SHP77 treated with DMSO at 0.1 percent for 48 hours (cell line): ENCODE results near the gene ADGRE1.

Experiments used
- DNase-seq: peaks from one replicate; lab custom pipeline; 2025; lab: John Stamatoyannopoulos, UW

Gene ADGRE1

DNA sequence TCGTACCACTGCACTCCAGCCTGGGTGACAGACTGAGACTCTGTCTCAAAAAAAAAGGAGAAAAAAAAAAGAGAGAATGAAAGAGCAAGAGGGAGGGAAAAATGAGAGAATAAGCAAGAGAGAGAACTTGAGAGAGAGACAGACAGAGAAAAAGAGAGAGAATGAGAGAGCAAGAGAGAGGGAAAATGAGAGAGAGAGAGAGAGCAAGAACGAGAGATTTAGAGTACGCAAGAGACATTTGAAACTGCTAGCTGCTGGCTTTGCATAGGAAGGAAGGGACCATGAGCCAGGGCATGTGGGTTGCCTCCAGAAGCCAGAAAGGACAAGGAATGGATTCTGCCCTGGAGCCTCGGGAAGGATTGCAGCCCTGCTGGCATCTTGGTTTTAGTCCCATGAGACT lies 9.6 kb upstream of the ADGRE1 start:
- no peak for DNase-seq

DNA sequence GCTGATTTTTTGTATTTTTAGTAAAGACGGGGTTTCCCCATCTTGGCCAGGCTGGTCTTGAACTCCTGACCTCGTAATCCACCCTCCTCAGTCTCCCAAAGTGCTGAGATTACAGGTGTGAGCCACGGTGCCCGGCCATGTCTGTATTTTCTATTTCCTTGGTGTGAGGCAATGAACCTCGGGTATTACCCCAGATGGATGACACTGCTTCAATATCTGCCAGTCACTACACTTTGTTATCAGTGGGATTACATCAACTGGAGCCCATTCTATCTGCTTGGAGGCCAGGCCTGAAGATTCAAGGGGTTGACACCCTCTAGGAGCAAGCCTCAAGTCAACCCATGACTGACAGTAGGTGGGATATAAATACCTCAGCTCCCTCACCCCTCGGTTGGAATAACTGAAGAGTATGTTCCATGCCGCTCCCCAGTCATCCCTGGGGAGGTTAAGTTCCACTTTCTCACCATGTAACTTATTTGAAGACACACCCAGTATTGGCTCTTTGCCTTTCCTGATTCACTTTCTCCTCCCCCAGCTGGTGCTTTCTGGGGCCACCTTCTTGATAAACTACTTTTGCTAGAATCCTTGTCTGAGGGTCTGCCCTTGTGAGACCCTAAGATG lies 992 bp upstream of the ADGRE1 start:
- DNase-seq: no peak

GRCh38 chr19:6888967-6889366 lies 1.6 kb downstream of the ADGRE1 start:
- DNase-seq: no peak

DNA sequence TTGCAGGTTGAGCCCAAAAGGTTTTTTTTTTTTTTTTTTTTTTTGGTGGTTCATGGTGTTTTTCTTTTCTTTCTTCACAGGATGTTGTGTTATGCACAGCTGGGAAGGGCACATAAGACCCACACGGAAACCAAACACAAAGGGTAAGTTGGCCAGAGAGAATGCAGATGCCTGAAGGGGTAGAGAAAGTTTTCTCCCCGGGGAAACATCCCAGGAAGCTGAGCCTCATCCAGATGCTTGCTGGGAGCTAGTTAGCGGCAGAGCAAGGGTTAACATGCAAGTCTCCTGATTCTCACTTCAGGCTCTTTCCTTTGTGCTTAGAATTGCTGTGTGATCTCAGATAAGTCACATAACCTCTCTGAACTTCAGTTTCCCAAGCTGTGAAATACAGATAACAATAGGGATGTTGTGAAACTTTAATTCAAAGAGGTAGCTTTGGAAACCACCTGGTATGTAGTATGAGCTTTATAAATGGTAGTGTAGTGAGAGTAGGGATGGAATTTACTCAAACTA lies 3.1 kb downstream of the ADGRE1 start:
- DNase-seq: no peak

GRCh38 chr19:6890938-6891337 lies 3.6 kb downstream of the ADGRE1 start:
- DNase-seq: no peak

DNA sequence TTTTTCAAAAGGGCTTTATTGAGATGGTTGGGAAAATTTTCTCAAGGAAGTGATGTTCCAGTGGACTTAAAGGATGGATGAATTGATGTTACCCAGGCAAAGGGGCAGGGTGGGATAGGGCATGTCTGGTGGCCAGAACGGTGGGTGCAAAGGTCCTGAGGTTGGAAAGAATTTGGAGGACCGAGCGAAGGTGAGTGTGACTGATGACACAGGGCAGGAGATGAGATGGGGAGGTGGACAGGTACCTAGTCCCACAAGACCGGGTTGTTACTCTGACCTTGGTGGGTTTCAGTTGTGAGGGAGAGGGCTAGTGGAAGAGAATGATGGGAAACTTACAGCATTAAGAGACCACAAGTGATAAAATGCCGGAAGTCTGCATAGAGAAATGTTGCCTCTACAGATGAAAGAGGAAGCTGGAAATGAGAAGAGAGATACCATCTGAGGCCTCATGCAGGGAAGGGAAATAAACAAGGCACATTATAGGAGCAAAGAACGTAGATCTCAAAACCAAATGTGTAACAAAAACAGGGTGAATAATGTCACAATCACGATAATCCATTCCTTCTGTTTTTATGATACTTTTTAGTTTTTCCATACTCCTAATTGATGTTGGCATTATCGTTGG lies 4.5 kb downstream of the ADGRE1 start:
- no peak for DNase-seq

DNA sequence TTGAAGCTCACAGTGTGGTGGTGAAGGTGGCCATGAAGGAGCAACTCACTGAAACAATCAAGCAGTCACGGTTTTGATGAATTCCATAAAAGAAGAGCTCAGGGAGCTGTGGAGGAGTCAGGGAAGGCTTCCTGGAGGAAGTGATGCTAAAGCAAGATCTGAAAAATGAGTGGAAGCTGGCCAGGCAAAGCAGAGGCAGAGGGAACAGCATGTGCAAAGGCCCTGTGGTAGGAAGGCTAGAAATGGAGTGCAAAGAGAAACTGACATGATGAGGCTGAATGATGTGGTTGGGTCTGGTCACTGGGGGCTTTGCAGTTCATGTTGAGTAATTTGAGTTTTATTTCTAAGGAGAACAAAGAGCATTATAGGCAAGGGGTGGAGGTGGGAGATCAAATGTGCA lies 6.9 kb downstream of the ADGRE1 start:
- no peak for DNase-seq

- DNase-seq: no peak
Measured at GRCh38 chr19:6903446-6903845, 16.1 kb downstream of the ADGRE1 start.

DNA sequence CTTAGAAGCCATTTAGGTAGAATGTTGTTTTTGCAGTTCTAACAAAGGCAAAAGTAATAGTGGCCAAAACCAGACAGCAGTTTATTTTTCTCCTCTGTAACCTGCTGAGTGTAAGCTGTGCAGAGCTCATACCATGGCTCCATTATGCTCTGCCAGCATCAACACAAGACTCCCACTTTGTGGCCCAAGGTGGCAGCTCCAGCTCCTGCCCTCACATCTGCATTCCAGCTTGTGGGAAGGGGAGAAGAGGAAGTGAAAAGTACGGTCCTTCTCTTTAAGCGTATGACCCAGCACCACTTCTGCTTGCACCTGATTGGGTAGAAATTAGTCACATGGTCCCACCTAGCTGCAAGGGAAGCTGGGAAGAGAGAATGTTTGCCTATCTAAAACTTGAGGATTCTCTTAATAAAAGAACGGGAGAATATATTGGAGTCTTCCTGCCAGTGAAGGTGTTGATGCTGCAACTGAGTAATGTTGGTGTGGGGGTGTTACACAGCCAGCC lies 19.2 kb downstream of the ADGRE1 start:
- DNase-seq: no peak

DNA sequence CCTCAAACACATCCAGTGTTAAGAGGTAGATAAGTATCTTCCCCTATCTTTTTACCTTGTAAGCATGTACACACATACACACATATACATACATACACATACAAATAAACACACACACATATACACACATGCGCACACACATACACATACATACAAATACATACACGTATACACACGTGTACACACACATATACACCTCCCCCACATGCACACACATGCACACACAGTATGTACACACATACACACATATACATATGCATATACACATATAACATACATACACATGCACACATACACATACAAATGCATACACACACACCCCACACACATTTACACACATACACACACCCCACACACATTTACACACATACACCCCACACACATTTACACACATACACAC lies 24.1 kb downstream of the ADGRE1 start:
- DNase-seq: no peak

DNA sequence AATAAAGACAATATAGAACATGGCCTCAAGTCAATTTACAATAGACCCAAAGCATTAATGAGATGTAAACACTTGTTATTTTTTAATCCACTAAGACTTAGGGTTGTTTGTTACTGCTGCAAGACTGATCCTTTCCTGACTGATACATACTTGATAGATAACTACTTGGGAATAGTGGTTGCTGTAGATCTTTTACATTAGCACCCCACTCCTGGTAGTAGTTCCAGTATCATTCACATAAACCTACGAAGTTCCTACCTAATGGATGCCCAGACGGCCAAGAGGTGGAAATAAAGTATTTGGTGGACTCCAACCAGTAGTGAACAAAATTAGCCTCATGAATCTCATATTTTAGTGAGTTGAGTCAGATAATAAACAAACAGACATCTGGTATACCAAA lies 26.9 kb downstream of the ADGRE1 start:
- DNase-seq: no peak

DNA sequence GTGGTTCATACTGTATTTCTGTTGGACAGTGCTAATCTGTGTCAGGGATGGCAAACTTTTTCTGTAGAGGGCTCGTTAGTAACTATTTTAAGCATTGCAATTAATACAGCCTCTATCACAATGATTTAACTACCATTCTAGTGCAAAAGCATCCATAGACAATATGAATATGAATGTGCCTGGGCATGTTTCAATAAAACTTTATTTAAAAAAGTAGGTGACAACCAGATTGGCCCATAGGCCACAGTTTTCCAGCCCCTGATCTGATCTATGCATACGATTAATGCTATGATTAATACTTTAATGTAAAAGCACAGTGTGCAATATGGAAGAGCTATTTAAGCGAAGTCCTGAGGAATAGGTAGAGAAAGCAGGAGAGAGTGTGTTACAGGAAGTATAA lies 29.6 kb downstream of the ADGRE1 start:
- DNase-seq: no peak

GRCh38 chr19:6925386-6925785 lies 38.0 kb downstream of the ADGRE1 start:
- DNase-seq: no peak

DNA sequence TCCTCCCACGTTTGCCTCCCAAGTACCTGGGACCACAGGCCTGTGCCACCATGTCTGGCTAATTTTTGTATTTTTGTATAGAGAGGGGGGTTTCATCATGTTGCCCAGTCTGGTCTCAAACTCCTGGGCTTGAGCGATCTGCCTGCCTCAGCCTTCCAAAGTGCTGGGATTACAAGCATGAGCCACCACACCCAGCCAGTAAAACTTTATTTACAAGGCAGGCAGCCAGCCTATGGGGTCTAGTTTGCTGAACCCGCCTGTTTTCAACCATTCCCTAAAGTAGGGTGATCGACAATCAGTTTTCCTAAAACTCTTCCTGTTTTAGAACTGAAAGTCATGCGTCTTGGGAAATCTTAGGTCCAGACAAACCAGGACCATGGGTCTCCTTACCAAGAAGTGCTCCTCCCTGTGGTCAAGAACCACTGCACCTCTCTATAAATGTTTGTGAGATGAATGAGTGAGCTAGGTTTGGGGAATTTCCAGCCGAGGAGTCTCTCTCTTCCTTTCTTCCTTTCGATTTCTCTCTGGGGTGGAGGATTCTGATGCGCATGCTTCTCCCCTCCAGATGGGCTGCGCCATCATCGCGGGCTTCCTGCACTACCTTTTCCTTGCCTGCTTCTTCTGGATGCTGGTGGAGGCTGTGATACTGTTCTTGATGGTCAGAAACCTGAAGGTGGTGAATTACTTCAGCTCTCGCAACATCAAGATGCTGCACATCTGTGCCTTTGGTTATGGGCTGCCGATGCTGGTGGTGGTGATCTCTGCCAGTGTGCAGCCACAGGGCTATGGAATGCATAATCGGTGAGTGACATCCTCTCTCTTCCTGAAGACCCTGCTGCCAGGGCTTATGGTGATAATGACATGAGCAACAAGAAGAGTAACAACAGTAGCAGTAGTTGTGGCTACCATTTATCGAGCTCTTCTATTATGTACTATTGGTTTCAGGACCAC lies 38.7 kb downstream of the ADGRE1 start:
- DNase-seq: no peak

DNA sequence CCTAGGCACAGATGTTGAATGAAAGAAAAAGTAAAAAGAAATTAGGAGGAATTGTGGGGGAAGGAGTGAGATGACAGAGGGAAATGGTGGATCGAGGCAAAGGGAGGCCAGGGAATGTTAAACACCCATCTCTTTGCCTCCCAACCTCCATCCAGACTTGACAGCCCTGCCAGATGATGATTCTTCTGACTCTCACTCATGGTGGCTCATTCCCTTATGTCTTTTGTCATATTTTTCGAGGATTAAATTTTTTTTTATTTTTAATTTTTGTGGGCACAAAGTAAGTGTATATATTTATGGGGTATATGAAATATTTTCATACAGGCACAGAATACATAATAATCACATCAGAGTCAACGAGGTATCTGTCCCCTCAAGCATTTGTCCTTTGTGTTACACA lies 42.8 kb downstream of the ADGRE1 start:
- DNase-seq: no peak

- no peak for DNase-seq
Measured at GRCh38 chr19:6935069-6935468, 47.7 kb downstream of the ADGRE1 start.

DNA sequence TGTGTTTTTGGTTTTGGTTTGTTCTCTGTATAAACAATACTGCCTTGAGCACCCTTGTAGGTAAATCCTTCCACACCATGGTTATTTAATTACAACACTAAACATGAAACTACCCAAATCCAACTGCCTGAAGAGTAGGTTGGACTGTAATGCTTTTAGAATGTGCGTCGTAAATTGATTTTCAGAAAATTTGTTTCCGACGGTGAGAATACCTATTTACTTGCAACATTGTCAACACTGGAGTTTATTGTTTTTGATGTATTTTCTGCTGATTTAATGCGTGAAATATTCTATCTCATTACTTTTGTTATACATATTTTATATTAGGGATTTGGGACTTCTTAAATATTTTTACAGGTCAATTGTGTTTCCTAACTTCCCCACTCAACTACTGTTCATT lies 48.2 kb downstream of the ADGRE1 start:
- no peak for DNase-seq

DNA sequence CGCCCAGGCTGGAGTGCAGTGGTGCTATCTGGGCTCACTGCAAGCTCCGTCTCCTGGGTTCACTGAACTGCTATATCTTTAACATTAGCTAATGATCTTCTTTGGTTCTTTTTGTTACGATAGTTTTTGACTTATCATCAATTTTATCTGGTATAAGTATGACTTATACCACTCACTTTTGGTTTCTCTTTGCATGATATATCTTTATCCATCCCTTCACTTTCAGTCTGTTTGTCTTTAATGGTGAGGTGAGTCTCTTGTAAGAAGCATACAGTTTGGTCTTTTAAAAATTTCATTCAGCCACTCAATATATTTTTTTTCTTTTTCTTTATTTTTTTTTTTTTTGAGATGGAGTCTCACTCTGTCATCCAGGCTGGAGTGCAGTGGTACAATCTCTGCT lies 58.4 kb downstream of the ADGRE1 start:
- no peak for DNase-seq

GRCh38 chr19:6947745-6948144 lies 60.4 kb downstream of the ADGRE1 start:
- DNase-seq: no peak

DNA sequence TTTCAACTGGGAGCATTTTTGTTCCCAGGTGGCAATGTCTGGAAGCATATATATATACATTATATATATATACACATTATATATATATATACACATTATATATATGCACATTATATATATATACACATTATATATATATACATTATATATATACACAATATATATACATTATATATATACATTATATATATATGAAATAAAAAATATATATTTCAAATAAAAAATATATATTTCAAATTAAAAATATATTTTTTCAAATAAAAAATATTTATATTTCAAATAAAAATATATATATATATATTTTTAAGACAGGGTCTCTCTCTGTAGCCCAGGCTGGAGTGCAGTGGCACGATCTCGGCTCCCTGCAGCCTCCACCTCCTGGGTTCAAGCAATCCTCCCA lies 61.5 kb downstream of the ADGRE1 start:
- DNase-seq: no peak

DNA sequence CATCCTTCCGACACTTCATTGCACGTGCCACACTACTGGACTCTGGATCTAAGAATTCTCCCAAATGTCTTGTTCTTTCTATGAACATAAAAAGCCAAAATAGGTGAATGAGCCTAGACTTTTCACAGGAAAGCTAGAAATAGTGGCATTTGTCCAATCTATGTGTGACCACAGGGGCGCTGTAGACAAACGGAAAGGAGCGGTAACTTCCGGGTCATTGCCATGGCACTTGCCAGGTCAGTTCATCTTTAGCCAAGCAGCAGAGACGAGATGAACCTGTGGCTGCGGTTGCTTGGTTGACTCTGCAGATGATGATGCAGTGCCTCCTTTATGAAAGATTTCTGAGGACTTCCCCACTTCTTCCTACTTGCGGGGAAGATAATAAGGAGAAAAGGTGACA lies 65.6 kb downstream of the ADGRE1 start:
- DNase-seq: no peak

GRCh38 chr19:6955082-6955481 lies 67.7 kb downstream of the ADGRE1 start:
- no peak for DNase-seq

DNA sequence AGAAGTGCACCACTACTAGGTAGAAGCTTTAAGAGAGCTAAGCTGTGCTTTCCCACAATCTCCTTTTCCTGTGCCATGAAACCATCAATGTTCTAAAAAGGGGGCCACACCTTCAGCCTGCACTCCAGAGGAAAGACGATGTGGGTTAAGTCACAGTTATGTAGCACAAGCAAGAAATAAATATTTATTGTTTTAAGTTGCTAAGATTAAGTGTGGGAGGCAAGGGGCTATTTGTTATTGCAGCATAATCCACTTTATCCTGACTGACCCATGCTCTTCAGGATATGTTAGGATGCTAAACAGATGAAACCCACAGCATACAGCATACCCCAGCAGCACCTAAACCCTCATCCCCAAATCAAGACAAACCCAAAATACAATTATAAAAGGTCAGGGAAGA lies 69.2 kb downstream of the ADGRE1 start:
- DNase-seq: no peak
